Colon (tissue), 2 donors: ENCODE data around the gene WDR45B.

ENCODE experiments used
- FAIRE-seq: peaks from 2 replicates; lab custom pipeline; 2012; peaks lifted over from hg19 to GRCh38; lab: Jason Lieb, UNC
- donor health status: control.
- donor health status: control.

Gene WDR45B

DNA sequence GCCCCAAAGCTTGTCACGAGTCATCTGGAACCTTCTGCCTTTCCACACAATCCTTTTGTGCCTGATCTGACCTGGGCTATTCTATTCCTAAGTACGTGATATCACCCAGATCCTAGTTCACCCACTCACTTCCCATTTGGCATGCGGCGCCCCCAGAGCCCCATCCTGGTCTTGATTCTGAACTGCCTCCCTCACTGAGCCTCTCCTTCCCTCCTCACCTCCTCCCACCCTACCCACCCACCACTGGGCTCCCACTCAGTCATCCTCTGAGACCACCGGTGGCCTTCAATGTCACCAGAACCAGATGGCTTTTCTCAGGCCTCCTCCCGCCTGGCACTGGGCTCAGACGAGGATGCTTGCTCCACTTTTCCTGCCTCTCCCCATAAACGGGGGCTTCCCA, 18.5 kb downstream of the WDR45B start:
- FAIRE-seq, result no peak

DNA sequence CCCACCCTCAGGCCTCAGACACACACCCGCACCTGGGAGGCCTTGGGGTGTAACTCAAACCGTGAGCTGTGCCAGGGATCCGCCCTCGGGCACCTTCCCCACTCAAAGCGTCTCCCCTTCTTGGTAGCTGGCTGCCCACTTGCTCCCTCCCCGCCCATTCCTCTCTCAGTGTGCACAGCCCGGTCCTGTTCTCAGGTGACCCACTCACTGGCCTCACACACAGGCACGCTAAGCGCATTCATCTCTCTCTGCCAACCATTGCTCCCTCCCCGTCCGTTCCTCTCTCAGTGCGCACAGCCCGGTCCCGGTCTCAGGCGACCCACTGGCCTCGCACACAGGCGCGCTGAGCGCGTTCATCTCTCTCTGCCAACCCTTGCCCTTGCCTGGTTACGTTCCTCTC, 20.8 kb downstream of the WDR45B start:
- FAIRE-seq, result no peak

DNA sequence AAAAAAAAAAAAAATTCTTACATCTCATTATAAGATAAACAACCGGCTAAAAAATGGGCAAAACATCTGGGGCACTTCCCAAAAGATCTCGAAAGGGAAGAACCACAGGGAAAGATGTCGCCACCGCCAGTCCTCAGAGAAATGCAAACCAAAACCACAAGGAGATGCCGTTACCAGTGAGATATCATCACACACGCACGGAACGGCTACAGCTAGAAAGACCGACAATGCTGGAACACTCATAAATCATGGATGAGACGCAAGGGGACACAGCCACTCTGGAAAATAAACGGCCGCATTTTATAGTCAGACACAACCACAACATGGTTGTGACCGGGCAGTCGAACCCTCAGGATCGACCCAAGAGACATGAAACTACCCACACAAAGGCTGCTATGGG, 24.5 kb downstream of the WDR45B start:
- no peak for FAIRE-seq

DNA sequence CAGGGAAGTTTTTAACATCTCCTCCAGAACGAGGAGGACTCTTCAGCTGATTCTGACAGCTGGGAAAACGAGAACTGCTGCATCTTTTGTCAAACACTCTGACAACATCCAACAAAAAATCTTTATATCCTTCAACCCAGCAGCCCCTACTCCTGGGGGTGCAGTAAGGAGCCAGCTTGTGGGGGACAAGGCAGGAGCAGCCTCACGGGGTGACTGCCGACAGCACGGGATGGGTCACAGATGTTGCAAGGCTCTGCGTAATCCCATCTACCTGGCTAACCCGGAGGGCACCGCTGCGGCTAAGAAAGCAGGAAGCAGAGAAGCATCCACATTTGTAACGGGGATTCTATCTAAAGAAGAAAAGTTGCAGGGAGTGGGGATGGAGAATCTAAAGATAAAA, 28.6 kb downstream of the WDR45B start:
- FAIRE-seq, result no peak

DNA sequence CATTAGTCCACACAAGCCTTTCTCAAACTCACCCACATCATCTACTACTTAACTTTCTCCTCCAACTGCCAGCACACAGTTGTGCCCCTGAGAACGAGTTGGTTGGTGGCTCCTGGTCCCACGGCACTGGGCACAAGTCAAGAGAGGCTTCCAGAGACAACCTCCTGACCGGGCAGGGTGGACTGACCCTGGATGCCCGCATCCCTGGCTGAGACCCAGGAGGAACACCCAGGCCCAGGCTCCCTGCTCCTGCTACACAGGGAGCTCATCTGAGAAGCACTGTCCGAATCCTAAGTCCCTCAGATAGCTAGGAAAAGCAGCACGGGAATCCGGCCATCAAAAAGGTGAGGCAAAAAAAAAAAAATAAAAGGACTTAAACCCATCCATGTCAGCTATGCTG, 29.0 kb downstream of the WDR45B start:
- no peak for FAIRE-seq

DNA sequence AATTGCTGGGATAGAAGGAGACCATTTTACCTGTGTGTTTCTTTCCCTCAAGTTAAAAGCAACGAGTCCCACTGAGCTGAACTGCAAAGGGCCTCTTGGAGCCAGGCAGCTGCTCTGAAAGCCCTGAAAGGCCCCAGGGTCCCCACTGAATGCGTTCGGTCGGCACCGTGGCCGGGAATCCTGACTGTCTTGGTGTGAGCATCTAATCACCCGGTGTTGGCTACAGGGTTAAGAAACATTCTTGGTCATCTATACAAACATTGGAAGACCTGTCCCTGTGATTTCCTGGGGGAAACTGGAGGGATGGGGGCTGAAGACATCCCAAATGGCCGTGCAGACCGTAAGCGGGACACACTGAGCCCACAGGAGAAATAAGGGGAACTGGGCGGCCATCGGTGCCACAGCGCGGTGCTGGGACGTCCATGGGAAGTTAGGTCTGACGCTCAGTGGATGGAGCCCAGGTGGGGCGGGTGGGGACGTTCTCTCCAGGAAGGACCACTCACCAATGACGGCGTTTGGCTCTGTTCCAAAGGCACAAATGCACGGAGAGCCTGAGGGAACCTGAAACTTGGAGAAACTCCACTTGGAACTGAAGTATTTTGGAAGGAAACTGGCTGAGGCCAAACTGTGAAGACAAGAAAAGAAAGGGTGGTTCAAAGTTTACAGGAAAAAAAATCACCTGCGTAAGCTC, 32.1 kb downstream of the WDR45B start:
- no peak for FAIRE-seq

DNA sequence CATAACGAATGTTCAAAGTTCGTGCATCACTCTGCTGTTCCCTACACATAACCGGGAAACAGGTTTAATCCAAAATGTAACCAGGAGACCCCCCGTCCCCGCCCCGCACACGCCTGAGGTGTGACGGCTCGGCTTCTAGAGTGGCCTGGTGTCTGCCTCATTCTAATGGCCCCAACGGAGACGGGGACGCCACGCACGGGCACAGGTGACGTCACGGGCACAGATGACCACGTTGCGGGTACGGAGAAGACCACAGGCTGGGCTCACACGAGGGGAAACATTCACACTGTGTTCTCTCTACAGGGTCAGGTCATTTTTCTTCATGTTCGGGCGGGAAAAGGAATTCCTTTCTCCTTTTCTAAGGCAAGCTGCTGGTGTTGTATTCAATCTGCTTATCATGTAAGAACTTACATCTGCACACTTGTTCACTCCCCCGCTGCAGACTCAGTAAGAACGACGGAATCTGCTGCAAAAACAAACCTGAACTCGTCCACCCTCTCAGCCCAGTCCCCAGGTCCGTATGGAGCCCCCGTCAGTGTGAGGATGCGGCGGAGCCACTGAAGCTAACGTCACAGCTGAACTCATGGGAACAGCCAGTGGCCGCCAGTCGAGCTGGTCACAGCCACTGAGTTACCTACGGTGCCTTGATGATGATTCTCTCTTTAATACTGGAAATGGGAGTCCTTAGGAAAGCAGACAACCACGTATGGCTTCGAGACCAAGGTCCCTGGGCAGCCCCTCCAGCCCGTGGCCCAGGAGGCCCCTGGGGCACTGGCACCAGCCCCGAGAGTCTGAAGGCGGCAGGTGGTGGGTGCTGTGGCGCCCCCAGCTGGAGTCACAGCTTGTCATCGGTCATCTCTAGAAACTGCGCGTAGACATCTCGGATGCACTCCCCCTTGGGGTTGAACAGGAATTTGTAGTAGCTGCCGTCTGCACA, 32.9 kb downstream of the WDR45B start:
- no peak for FAIRE-seq

DNA sequence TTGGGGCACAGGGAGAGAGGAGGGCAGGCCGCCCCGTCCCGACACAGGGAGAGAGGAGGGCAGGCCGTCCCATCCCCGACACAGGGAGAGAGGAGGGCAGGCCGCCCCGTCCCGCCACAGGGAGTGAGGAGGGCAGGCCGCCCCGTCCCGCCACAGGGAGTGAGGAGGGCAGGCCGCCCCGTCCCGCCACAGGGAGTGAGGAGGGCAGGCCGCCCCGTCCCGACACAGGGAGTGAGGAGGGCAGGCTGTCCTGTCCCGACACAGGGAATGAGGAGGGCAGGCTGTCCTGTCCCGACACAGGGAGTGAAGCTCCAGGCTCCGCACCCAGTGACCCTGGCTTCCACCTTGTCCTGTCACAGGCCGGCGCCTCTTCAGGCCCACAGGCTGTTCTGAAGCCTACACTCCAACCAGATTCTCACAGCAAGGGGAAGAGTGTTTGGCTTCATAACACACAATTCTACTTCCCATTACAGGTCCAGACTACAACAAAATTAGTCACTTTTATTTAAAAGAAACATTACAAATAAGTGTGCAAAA, 34.1 kb downstream of the WDR45B start:
- no peak for FAIRE-seq

DNA sequence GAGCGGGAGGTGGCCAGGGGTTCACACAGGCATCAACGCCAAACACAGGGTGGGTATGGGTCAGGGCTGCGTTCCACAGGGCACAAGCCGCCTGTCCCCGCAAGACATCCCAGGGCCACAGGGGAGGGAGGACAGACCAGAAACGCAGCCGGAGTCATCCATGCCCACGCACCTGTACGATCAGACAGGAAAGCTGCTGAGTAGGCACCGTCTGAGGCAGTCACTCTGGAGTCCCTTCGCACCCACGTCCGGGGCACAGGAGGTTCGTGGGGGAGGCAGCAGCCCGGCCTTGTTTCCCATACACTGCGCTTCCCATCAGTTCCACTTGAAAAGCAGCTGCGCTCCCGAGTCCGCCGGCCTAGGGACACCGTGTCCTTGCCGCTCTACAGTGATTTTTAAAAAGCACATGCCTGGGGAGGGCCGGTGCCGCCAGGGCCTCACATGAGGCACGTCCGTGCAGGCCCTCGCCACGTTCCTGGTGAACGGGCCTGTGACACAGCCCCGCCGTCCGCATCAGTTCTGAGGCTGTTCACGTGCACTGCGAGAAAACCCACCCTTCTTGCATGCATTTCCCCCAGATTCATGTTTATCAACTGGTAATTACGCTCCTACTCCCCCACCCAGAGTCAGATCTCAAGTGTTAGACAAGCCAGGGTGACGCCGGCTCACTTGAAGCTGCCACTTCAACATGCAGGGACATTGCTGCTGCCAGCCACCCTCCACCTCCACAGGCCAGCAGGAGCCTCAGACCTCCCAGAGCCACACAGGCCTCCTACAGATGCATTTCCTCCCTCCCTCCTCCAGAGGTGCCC, 34.8 kb downstream of the WDR45B start:
- no peak for FAIRE-seq

DNA sequence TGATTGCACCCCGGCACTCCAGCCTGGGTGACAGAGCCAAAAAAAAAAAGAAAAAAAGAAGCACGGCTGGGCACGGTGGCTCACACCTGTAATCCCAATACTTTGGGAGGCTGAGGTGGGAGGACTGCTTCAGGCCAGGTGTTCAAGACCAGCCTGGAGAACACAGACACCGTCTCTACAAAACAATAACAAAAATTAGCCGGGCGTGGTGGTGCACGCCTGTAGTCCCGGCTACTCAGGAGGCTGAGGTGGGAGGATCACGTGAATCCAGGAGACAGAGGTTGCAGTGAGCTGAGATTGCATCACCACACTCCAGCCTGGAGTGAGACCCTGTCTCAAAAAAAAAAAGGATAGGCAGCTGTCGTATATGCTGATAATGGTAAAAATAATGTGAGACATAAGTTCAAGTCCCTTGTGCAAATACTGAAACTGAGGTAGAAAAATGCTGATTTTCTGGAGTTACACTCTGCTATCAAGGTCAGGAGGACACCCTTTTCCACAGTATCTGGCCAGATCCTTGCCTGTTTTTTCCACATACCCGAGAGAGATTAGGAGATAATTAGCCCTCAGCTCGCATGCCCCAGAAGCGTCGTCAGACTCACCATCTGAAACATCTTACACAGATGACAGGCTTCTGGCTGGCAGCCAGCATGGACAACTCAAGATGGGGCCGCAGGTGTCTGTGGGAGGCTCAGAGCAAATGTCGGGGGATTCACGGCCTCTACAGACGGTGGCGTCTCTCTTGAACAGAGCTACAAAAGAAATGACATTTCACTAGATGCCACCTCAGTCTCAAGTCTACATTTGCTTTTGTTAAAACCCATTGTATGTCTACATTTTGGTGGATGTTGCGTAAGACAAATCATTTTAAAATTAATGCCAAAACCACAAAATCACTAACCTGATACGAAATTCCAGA, 36.8 kb downstream of the WDR45B start:
- no peak for FAIRE-seq

DNA sequence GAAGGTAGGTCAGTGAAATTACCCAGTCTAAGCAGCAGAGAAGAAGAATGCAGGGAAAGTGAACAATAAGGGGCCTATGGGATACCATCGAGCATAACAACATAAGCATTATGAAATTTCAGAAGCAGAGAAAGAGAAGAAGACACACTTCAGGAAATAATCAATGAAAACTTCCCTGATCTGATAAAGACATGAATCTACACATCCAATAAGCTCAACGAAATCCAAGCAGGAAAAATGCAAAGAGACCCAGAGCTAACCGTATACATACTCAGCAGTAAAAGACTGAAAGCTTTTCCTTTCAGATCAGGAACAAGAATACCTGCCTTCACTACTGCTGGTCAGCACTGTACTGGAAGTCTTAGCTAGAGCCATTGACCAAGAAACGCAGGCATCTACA, 38.6 kb downstream of the WDR45B start:
- no peak for FAIRE-seq

DNA sequence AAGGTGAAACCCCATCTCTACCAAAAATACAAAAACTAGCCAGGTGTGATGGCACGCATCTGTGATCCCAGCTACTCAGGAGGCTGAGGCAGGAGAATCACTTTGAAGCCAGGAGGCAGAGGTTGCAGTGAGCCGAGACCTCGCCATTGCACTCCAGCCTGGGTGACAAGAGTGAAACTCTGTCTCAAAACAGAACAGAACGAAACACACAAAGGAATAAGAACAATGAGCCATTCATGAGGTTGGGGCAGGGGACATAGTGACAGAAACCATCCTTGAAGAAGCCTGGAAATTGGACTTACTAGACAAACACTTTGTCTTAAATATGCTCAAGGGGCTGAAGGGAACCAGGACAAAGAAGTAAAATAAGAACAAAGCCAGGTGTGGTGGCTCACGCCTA, 39.4 kb downstream of the WDR45B start:
- no peak for FAIRE-seq

DNA sequence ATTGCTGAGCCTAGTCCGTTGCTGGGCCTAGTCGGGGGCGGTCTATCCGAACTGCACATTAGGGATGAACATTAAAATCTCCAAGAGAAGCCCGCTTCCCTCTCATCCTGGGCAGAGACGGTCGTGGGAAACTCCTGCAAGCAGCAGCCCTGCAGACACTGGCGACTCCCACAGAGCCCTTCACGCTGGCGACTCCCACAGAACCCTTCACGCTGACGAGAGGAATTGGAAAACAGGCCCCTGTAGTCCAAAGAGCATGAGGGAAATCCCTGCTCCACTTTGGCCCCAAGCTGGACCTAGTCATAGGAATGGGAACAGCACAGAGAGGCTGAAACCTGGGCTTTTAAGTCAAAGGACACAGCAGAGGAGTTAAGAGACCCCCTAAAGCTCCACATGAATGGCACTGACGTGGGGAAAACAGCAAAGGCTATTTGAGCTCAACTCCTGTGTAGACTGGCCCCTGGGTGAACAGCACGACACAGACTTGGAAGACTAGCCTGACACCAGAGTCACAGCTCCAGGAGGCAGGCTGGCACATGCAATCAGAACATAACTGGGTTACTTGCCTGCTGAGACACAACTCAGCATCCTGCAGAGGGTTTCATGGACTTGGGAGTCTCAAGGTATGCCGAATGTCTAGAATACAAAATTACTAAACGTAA, 42.2 kb downstream of the WDR45B start:
- no peak for FAIRE-seq

DNA sequence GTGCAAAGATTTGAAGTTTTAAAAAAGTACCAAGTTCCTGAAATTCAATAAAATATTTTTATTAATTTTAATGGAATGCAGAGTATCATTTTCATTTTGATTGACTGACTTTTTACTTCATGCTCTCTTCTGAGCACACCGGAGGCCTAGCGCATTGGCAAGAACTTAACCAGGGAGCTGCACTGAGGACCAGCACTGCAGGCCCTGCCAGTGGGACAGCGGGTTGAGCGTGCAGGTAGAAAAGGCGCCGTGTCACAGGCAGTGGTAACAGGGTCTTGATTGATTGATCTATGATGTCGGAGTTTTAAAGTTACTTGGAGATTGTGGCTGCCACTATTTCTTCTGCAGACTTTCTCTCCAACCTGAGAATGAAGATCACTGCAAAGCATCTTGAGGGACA, 43.7 kb downstream of the WDR45B start:
- no peak for FAIRE-seq

DNA sequence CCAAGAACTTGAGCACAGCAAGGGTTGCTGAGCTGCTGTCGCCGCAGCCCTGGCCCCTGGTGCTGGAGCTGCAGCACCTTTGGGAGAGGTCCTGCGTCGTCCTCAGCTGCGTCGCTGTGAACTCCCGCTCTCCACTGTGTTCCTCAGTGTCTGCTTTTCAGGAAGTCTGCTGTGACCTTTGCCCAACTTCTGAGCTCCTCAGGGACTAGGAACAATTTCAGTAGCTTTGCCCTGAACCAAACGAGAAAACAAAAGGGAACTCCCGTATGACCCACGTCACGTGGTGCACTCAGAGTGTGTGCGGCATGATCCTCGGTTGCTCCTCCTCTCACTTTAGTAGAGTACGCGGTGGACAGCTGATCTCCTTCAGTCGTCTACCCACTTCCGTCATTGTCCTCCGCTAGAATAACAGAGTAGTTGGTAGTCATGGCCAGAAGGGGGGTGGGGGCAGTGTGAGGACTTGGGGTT, 44.2 kb downstream of the WDR45B start:
- FAIRE-seq, result no peak

DNA sequence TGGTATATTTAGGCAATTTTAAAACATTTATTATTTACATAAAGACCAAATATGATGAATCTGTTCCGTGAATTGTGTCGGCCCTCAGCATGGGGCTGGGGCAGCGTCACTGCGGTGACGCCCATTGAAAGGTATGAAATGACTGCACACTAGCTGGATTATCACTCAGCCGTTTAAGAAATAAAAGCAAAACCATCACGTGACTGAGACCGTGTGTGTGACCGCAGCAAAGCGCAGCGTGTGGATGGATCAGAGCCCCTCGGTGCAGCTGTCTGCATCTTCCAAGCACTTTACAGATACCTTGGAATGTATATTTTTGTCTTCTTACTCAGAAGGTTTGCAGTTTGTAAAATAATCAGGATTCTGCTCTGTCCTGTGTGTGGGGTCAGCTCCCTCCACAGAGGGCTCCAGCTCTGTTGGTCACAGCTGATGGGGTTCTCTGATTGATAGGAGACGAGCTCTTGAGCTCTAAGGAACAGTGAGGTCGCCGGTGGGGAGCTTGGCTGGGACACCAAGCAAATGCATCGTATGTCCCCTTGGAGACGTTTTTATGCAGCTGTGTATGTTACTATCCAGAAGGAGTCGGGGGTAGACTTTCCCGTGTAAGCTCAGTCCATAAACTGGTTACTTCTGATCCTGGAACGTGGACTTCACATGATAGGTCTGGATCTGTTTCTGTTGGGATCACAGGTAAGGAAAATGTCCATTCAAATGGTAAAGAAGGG, 45.1 kb downstream of the WDR45B start:
- FAIRE-seq, result no peak

DNA sequence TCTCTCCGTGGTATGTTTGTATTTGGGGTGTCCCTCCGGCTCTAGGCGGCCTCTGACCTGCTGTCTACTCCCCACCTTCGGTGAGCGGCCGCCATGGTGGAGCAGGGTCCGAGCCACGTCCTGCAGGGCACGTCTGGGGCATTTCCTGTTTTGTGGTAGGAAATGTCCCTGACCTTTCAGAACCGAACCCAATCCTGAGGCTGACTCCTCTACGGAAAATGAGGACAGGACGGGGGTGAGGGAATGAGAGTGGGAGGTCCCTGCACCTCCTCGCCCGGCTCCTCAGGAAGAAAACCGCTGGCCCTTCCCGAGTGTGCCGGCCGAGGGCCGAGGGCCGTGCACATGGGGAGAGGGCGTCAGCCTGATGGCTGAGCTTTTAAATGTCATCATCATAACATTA, 45.8 kb downstream of the WDR45B start:
- no peak for FAIRE-seq

DNA sequence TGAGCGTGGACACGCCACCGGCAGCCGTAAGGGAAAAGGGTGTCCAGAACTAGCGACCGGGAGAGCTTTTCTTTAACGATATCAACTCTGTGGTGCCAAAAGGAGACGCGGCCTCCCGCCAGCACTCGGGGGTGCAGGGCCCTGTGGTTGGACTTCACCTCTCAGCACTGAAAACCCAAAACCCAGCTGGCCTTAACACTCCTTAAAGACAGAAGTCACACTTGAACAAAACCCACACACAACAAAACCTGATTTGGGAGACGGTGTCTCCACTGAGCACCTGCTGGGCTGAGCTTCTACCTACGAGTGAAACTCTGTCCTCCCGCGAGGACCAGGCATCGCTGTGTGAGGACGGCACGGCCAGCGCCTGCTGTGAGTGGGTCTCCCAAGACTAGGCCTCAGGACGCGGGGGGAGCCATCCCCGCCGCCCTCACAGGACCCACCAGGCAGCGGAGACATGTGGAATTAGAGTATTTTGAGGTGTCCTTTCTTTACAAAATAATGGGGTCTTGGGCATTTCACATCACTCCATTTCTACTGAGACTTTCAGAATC, 46.7 kb downstream of the WDR45B start:
- FAIRE-seq, result no peak

DNA sequence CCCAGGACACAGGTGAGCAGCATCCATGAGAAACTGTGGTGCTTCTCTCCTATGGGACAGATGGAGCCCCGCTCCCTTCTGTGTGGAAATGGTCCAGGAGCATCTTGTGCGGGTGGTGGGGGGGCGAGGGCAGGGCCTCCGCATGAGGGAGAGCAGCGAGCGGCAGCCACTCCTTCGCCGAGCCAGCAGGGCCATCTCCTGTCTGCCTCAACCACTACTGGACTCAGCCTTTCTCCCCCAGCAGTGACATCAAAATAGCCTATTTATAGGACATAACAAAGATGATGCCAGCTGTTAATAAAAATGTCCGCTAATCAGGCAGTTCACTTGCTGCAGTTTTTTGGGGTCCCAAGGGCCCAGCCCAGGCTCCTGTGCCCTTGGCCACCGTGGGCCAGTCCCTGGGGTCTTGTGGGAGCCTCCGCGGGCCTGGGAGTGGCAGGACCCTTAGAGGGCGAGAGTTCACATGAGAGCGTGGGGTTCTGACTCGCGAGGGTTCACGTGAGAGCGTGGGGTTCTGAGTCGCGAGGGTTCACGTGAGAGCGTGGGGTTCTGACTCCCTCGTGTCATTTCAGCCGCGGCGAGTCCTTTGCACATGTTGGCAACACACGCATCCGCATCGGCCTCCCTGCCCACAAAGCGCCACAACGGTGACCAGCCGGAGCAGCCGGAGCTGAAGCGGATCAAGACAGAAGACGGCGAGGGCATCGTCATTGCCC, 47.4 kb downstream of the WDR45B start:
- FAIRE-seq, result no peak
